22Rv1 (cell line): ENCODE measurements around the gene SYNE1.

ENCODE experiments used
- ZFX ChIP-seq: fragments of 450-650 bp; IDR thresholded peaks from 2 replicates; pipeline ENCODE4 v1.6.1; 2017; ENCODE audit warnings: antibody characterized with exemption, borderline replicate concordance
- TF ChIP-seq, protein P1 (sequence below): fragments of 450-650 bp; IDR thresholded peaks from 2 replicates; pipeline ENCODE4 v1.5.1; 2017; ENCODE audit warnings: mild to moderate bottlenecking

DNA sequence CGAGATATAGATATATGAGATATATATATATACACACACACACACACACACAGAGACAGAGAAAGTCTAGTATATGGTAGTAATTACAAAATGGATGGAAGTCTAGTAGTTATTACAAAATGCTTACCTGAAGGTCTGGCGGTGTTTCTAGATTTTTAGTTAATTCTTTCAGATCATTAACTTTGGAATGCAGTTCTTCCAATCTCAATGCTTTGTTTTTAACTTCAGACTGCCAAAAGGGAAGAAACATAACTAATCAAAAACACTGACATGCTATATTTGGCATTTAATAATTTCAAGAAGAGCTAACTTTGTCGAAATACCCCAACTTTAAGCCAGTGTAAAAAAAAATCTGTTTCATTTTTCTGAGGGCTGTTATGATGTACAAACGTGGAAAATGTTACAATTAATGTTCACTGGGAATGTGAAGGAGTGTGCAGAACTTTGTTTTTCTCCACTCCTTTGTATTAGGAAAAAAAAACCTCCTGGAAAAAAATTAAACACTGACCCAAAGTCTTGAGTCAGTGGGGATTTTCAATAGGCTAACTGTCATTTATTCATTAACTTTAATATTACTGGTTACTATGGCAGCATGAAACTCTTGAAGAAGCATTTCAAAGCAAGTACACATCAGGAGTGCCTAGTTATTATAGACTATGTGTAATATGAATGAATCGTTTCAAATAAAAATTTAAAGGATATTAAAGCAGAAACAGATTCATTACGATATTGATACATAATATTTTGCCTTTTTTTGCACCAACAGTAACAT is 232.9 kb downstream of the SYNE1 start:
- TF ChIP-seq, protein P1, sequence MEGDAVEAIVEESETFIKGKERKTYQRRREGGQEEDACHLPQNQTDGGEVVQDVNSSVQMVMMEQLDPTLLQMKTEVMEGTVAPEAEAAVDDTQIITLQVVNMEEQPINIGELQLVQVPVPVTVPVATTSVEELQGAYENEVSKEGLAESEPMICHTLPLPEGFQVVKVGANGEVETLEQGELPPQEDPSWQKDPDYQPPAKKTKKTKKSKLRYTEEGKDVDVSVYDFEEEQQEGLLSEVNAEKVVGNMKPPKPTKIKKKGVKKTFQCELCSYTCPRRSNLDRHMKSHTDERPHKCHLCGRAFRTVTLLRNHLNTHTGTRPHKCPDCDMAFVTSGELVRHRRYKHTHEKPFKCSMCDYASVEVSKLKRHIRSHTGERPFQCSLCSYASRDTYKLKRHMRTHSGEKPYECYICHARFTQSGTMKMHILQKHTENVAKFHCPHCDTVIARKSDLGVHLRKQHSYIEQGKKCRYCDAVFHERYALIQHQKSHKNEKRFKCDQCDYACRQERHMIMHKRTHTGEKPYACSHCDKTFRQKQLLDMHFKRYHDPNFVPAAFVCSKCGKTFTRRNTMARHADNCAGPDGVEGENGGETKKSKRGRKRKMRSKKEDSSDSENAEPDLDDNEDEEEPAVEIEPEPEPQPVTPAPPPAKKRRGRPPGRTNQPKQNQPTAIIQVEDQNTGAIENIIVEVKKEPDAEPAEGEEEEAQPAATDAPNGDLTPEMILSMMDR: no peak
- no peak for TF ChIP-seq ZFX
